GM18511 (cell line): ENCODE data around the gene UNK.

ENCODE experiments used
- ATAC-seq: cut with Tn5 transposase; IDR thresholded peaks from one replicate; pipeline ENCODE4 v1.9.1; 2021; ENCODE audit warnings: mild to moderate bottlenecking, moderate library complexity; ENCODE audit not compliant: unreplicated experiment

Gene UNK

GRCh38 chr17:75819116-75819515 is 34.5 kb downstream of the UNK start:
- no peak for ATAC-seq

- no peak for ATAC-seq
These were observed 35.1 kb downstream of the UNK start for GRCh38 chr17:75819678-75820077.

- ATAC-seq = no peak
These were observed 35.8 kb downstream of the UNK start for GRCh38 chr17:75820094-75821080.

GRCh38 chr17:75821552-75821951 is 36.9 kb downstream of the UNK start:
- ATAC-seq = no peak

- ATAC-seq = no peak
These were observed 37.7 kb downstream of the UNK start for GRCh38 chr17:75822119-75822799.

- ATAC-seq = no peak
These were observed 38.2 kb downstream of the UNK start for GRCh38 chr17:75822800-75823166.

GRCh38 chr17:75823257-75824041 is 38.8 kb downstream of the UNK start:
- ATAC-seq = no peak

GRCh38 chr17:75824050-75824552 is 39.5 kb downstream of the UNK start:
- ATAC-seq = no peak

- no peak for ATAC-seq
These were observed 40.1 kb downstream of the UNK start for GRCh38 chr17:75824666-75825065.

- no peak for ATAC-seq
These were observed 40.5 kb downstream of the UNK start for GRCh38 chr17:75825149-75825552.

- ATAC-seq = no peak
These were observed 41.3 kb downstream of the UNK start for GRCh38 chr17:75825748-75826370.

- ATAC-seq = no peak
These were observed 42.1 kb downstream of the UNK start for GRCh38 chr17:75826561-75827307.

GRCh38 chr17:75827308-75828075 is 42.9 kb downstream of the UNK start:
- ATAC-seq = peak; percentile 79

GRCh38 chr17:75828076-75828400 is 43.4 kb downstream of the UNK start:
- no peak for ATAC-seq

- no peak for ATAC-seq
These were observed 44.1 kb downstream of the UNK start for GRCh38 chr17:75828741-75829140.

GRCh38 chr17:75829747-75830146 is 45.1 kb downstream of the UNK start:
- ATAC-seq = no peak

GRCh38 chr17:75830164-75831031 is 45.8 kb downstream of the UNK start:
- ATAC-seq = no peak

GRCh38 chr17:75831032-75831571 is 46.5 kb downstream of the UNK start:
- ATAC-seq = no peak
